Measurements from ENCODE around the gene CCIN.

Gene CCIN

GRCh38 chr9:36148311-36149051 lies 20.7 kb upstream of the CCIN start:
- peaks cover 8 to 11% of the 10 kb centered on the region in 2 donors for H3K36me3 ChIP-seq (replicated peaks in 1 of 2; ENCODE audit: control insufficient read depth in 2 of 2, insufficient read depth in 2 of 2, low read length in 2 of 2)

GRCh38 chr9:36149197-36149596 lies 20.0 kb upstream of the CCIN start:
- no peak overlapping the region for H4K8ac ChIP-seq (ENCODE audit: low read depth, low read length)
- H3K14ac ChIP-seq (ENCODE audit: low read length), result no peak overlapping the region
- H3K9me3 ChIP-seq (replicated peaks in 1 of 2; ENCODE audit: control insufficient read depth in 2 of 2, insufficient read depth in 1 of 2, low read depth in 1 of 2, low read length in 2 of 2), result peaks cover 6 to 8% of the 10 kb centered on the region in 2 donors
- no peak overlapping the region for H3K4me2 ChIP-seq (ENCODE audit: insufficient read depth, low read length, poor library complexity, severe bottlenecking)
- H3K4ac ChIP-seq (ENCODE audit: low read length), result no peak overlapping the region
- H3K36me3 ChIP-seq (replicated peaks in 1 of 2; ENCODE audit: control insufficient read depth in 2 of 2, insufficient read depth in 2 of 2, low read length in 2 of 2), result peaks cover 3 to 9% of the 10 kb centered on the region in 2 donors
- no peak overlapping the region for H4K91ac ChIP-seq (ENCODE audit: low read depth, low read length, poor library complexity)
- peaks cover 1 to 3% of the 10 kb centered on the region in 2 donors for H3K4me1 ChIP-seq (ENCODE audit: control insufficient read depth in 2 of 2, insufficient read depth in 1 of 2, low read depth in 1 of 2, low read length in 2 of 2)
- no peak overlapping the region for H2BK15ac ChIP-seq (ENCODE audit: low read length)
- H2BK5ac ChIP-seq (ENCODE audit: low read length), result no peak overlapping the region
- no peaks in the 10 kb centered on the region for H3K27me3 ChIP-seq (ENCODE audit: control insufficient read depth in 3 of 3, insufficient read depth in 3 of 3, low read depth in 1 of 3, low read length in 3 of 3)
- H2BK12ac ChIP-seq (ENCODE audit: low read length), result no peak overlapping the region
- H2BK120ac ChIP-seq (ENCODE audit: low read depth, low read length), result no peak overlapping the region
- no peak for DNase-seq (ENCODE audit: low spot score)
- WGBS, 2 donors (ENCODE audit: extremely low coverage in 2 of 2, insufficient read length in 2 of 2, insufficient replicate concordance in 1 of 2), result no CpG with 5 or more reads among the region's 4 CpGs
- H3K9ac ChIP-seq (ENCODE audit: low read depth, low read length, poor library complexity), result no peak overlapping the region
- no peak overlapping the region for H3K4me3 ChIP-seq (ENCODE audit: low read length in 2 of 2)
- no peaks in the 10 kb centered on the region for H3K79me1 ChIP-seq (ENCODE audit: low read depth, low read length)
- no peak overlapping the region for H3K23ac ChIP-seq (ENCODE audit: low read depth, low read length, poor library complexity)
- no peak overlapping the region for H2AFZ ChIP-seq (ENCODE audit: low read length)
- no peak overlapping the region for H2AK5ac ChIP-seq (ENCODE audit: low read depth, low read length)
- H3K27ac ChIP-seq (replicated peaks; ENCODE audit: low read length), result no peak overlapping the region
- no peak overlapping the region for H3K18ac ChIP-seq (ENCODE audit: low read length)

More at GRCh38 chr9:36148311-36149051, 20.7 kb upstream of the CCIN start:
- no peaks in the 10 kb centered on the region for H3K79me1 ChIP-seq (ENCODE audit: low read depth, low read length)
- H3K9me3 ChIP-seq (replicated peaks in 1 of 2; ENCODE audit: control insufficient read depth in 2 of 2, insufficient read depth in 1 of 2, low read depth in 1 of 2, low read length in 2 of 2), result peaks cover 6 to 8% of the 10 kb centered on the region in 2 donors
- H3K27me3 ChIP-seq (ENCODE audit: control insufficient read depth in 3 of 3, insufficient read depth in 3 of 3, low read depth in 1 of 3, low read length in 3 of 3), result no peaks in the 10 kb centered on the region
- H3K23ac ChIP-seq (ENCODE audit: low read depth, low read length, poor library complexity), result no peak overlapping the region
- H3K4me1 ChIP-seq (ENCODE audit: control insufficient read depth in 2 of 2, insufficient read depth in 1 of 2, low read depth in 1 of 2, low read length in 2 of 2), result peaks cover 0 to 2% of the 10 kb centered on the region in 2 donors
- no peak overlapping the region for H3K14ac ChIP-seq (ENCODE audit: low read length)
- no peak overlapping the region for H3K4me2 ChIP-seq (ENCODE audit: insufficient read depth, low read length, poor library complexity, severe bottlenecking)
- H2AFZ ChIP-seq (ENCODE audit: low read length), result no peak overlapping the region
- no peak overlapping the region for H4K91ac ChIP-seq (ENCODE audit: low read depth, low read length, poor library complexity)
- H3K9ac ChIP-seq (ENCODE audit: low read depth, low read length, poor library complexity), result no peak overlapping the region
- no peak overlapping the region for H3K4ac ChIP-seq (ENCODE audit: low read length)
- no peak overlapping the region for H3K27ac ChIP-seq (replicated peaks; ENCODE audit: low read length)
- H2BK15ac ChIP-seq (ENCODE audit: low read length), result no peak overlapping the region
- no peak overlapping the region for H2BK120ac ChIP-seq (ENCODE audit: low read depth, low read length)
- no peak overlapping the region for H2BK5ac ChIP-seq (ENCODE audit: low read length)
- no peak overlapping the region for H4K8ac ChIP-seq (ENCODE audit: low read depth, low read length)
- no peak overlapping the region for H3K4me3 ChIP-seq (ENCODE audit: low read length in 2 of 2)
- peak overlapping the region; percentile 11 for H3K18ac ChIP-seq (ENCODE audit: low read length)
- no peak overlapping the region for H2AK5ac ChIP-seq (ENCODE audit: low read depth, low read length)
- H2BK12ac ChIP-seq (ENCODE audit: low read length), result no peak overlapping the region
- no CpG with 5 or more reads among the region's 14 CpGs for WGBS, 2 donors (ENCODE audit: extremely low coverage in 2 of 2, insufficient read length in 2 of 2, insufficient replicate concordance in 1 of 2)
- DNase-seq (ENCODE audit: low spot score), result no peak

GRCh38 chr9:36150574-36151315 lies 18.4 kb upstream of the CCIN start:
- no peak overlapping the region for H3K4me2 ChIP-seq (ENCODE audit: insufficient read depth, low read length, poor library complexity, severe bottlenecking)
- H3K4me3 ChIP-seq (ENCODE audit: low read length in 2 of 2), result no peak overlapping the region
- H2AFZ ChIP-seq (ENCODE audit: low read length), result no peak overlapping the region
- H3K9ac ChIP-seq (ENCODE audit: low read depth, low read length, poor library complexity), result no peak overlapping the region
- no peak for DNase-seq (ENCODE audit: low spot score)
- no peak overlapping the region for H3K4ac ChIP-seq (ENCODE audit: low read length)
- H3K27ac ChIP-seq (replicated peaks; ENCODE audit: low read length), result no peak overlapping the region
- no peak overlapping the region for H4K8ac ChIP-seq (ENCODE audit: low read depth, low read length)
- peaks cover 8 to 9% of the 10 kb centered on the region in 2 donors for H3K4me1 ChIP-seq (ENCODE audit: control insufficient read depth in 2 of 2, insufficient read depth in 1 of 2, low read depth in 1 of 2, low read length in 2 of 2)
- no peak overlapping the region for H2BK5ac ChIP-seq (ENCODE audit: low read length)
- H2AK5ac ChIP-seq (ENCODE audit: low read depth, low read length), result no peak overlapping the region
- no peaks in the 10 kb centered on the region for H3K79me1 ChIP-seq (ENCODE audit: low read depth, low read length)
- no peak overlapping the region for H4K91ac ChIP-seq (ENCODE audit: low read depth, low read length, poor library complexity)
- H3K14ac ChIP-seq (ENCODE audit: low read length), result no peak overlapping the region
- no peaks in the 10 kb centered on the region for H3K27me3 ChIP-seq (ENCODE audit: control insufficient read depth in 3 of 3, insufficient read depth in 3 of 3, low read depth in 1 of 3, low read length in 3 of 3)
- no peak overlapping the region for H3K18ac ChIP-seq (ENCODE audit: low read length)
- no CpG with 5 or more reads among the region's 4 CpGs for WGBS, 2 donors (ENCODE audit: extremely low coverage in 2 of 2, insufficient read length in 2 of 2, insufficient replicate concordance in 1 of 2)
- peaks cover 3 to 5% of the 10 kb centered on the region in 2 donors for H3K36me3 ChIP-seq (replicated peaks in 1 of 2; ENCODE audit: control insufficient read depth in 2 of 2, insufficient read depth in 2 of 2, low read length in 2 of 2)
- H2BK15ac ChIP-seq (ENCODE audit: low read length), result no peak overlapping the region
- H2BK120ac ChIP-seq (ENCODE audit: low read depth, low read length), result no peak overlapping the region
- no peak overlapping the region for H3K23ac ChIP-seq (ENCODE audit: low read depth, low read length, poor library complexity)
- peaks cover 1 to 4% of the 10 kb centered on the region in 2 donors for H3K9me3 ChIP-seq (replicated peaks in 1 of 2; ENCODE audit: control insufficient read depth in 2 of 2, insufficient read depth in 1 of 2, low read depth in 1 of 2, low read length in 2 of 2)
- no peak overlapping the region for H2BK12ac ChIP-seq (ENCODE audit: low read length)
